ENCODE data around the gene STK33. TPM values are rescaled to one million over a fixed set of nuclear protein-coding genes. Genes with fewer than 3 reads are reported as not detected.
A peak's percentile ranks its signal among the peaks of the same experiment; 100 is the strongest.

STK33 gene
- total RNA-seq, 1 donor from 2014 or later, result 3.4 TPM

- Mint-ChIP-seq H3K4me3 (ENCODE audit: unreplicated experiment) (no peak overlapping the region), H3K9me3 (ENCODE audit: low read depth) (peaks cover 4% of the 10 kb centered on the region), H3K27me3 (ENCODE audit: low read depth) (no peaks in the 10 kb centered on the region), H3K36me3 (ENCODE audit: low read depth) (no peaks in the 10 kb centered on the region), H3K4me1 (ENCODE audit: low read depth) (peaks cover 10% of the 10 kb centered on the region), H3K27ac (ENCODE audit: unreplicated experiment) (peak overlapping the region; percentile 25)
- no peak for DNase-seq (ENCODE audit: low spot score)
- TF ChIP-seq CTCF (IDR thresholded peaks at IDR 0.05), result no peak
These were observed 9.9 kb downstream of the STK33 start for GRCh38 chr11:8584082-8584481.

GRCh38 chr11:8581300-8581699, 12.7 kb downstream of the STK33 start:
- no peak overlapping the region for H3K27ac Mint-ChIP-seq (ENCODE audit: unreplicated experiment)
- no peak for DNase-seq (ENCODE audit: low spot score)
- H3K4me1 Mint-ChIP-seq (ENCODE audit: low read depth), result peaks cover 13% of the 10 kb centered on the region
- H3K9me3 Mint-ChIP-seq (ENCODE audit: low read depth), result peaks cover 5% of the 10 kb centered on the region
- no peak for TF ChIP-seq CTCF (IDR thresholded peaks at IDR 0.05)
- H3K4me3 Mint-ChIP-seq (ENCODE audit: unreplicated experiment), result no peak overlapping the region
- H3K36me3 Mint-ChIP-seq (ENCODE audit: low read depth), result no peaks in the 10 kb centered on the region
- H3K27me3 Mint-ChIP-seq (ENCODE audit: low read depth), result no peaks in the 10 kb centered on the region

GRCh38 chr11:8577791-8578581, 16.0 kb downstream of the STK33 start:
- no peak overlapping the region for H3K27ac Mint-ChIP-seq (ENCODE audit: unreplicated experiment)
- no peak for TF ChIP-seq CTCF (IDR thresholded peaks at IDR 0.05)
- H3K9me3 Mint-ChIP-seq (ENCODE audit: low read depth), result peaks cover 5% of the 10 kb centered on the region
- H3K27me3 Mint-ChIP-seq (ENCODE audit: low read depth), result no peaks in the 10 kb centered on the region
- no peak for DNase-seq (ENCODE audit: low spot score)
- H3K36me3 Mint-ChIP-seq (ENCODE audit: low read depth), result no peaks in the 10 kb centered on the region
- H3K4me1 Mint-ChIP-seq (ENCODE audit: low read depth), result peaks cover 2% of the 10 kb centered on the region
- H3K4me3 Mint-ChIP-seq (ENCODE audit: unreplicated experiment), result no peak overlapping the region

GRCh38 chr11:8574798-8575197, 19.2 kb downstream of the STK33 start:
- TF ChIP-seq CTCF (IDR thresholded peaks at IDR 0.05), result no peak
- no peak for DNase-seq (ENCODE audit: low spot score)
- Mint-ChIP-seq H3K4me1 (ENCODE audit: low read depth) (peaks cover 2% of the 10 kb centered on the region), H3K9me3 (ENCODE audit: low read depth) (peaks cover 5% of the 10 kb centered on the region), H3K4me3 (ENCODE audit: unreplicated experiment) (no peak overlapping the region), H3K36me3 (ENCODE audit: low read depth) (no peaks in the 10 kb centered on the region), H3K27ac (ENCODE audit: unreplicated experiment) (no peak overlapping the region), H3K27me3 (ENCODE audit: low read depth) (no peaks in the 10 kb centered on the region)

- peaks cover 2% of the 10 kb centered on the region for H3K4me1 Mint-ChIP-seq (ENCODE audit: low read depth)
- no peaks in the 10 kb centered on the region for H3K36me3 Mint-ChIP-seq (ENCODE audit: low read depth)
- peaks cover 5% of the 10 kb centered on the region for H3K9me3 Mint-ChIP-seq (ENCODE audit: low read depth)
- DNase-seq (ENCODE audit: low spot score), result no peak
- H3K27me3 Mint-ChIP-seq (ENCODE audit: low read depth), result no peaks in the 10 kb centered on the region
- H3K4me3 Mint-ChIP-seq (ENCODE audit: unreplicated experiment), result no peak overlapping the region
- no peak for TF ChIP-seq CTCF (IDR thresholded peaks at IDR 0.05)
- no peak overlapping the region for H3K27ac Mint-ChIP-seq (ENCODE audit: unreplicated experiment)
These were observed 20.3 kb downstream of the STK33 start for GRCh38 chr11:8573777-8574176.

Data from chondrocyte (in vitro differentiated cells).